G401.6 (cell line): ENCODE results near the gene CGB7.

Experiments used
- FAIRE-seq: peaks from 2 replicates; lab custom pipeline; 2012; peaks lifted over from hg19 to GRCh38; lab: Jason Lieb, UNC

CGB7 gene

DNA sequence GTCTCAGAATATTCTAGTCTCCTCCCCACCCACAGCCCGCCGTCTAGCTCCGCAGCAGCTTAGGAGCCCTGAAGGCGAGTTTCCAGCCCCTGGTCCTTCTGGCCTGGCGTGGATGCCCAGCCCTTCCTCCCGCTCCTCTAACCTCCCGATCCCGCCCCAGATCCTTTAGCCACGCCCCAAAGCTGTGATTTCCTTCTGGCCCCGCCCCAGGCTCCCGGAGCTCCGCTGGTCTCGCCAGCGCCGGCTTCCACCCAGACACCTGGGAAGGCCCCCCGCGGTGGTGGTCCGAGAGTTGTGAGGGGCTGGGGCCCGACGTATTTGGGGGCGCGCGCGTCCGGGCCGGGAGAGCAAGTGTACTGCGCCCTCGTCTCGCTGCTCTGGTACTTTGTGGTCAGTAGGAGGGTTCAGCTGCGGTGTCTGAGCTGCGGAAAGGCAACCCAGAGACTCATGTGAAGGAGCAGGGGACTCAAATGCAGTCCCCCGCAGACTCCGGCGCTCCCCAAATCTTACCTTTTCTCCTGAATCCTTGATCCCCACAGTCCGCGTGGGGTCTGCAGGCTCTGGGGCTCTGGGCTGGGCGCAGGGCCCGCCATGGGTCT, at the start of gene CGB7:
CGB7 (minus strand) TSS at position 114 of the 599 bp plus-strand sequence. CDS start 2,374 bp downstream, outside the sequence.
- no peak for FAIRE-seq

DNA sequence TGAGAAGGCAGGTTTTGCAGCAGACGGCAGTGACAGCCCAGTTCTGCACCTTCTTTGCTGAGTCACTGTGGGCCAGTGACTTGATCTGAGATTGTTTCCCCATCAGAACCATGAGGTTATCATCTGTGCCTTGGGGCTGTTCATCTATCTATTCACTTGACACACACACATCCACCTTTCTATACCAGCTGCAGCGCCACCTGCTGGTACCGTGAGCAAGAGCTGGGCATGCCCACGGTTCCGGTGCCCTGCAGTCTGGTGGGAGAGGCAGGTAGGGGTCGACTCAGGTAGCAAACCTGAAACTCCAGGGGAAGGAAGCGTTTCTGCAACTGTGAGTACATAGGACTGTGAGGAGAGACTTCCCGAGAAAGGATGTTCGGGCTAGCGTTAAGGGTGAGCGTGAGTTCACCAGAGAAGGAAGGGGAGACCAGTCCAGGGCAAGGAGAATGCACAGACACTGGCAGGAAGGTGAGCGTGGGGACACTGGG, 49.1 kb upstream of the CGB7 start:
- no peak for FAIRE-seq

DNA sequence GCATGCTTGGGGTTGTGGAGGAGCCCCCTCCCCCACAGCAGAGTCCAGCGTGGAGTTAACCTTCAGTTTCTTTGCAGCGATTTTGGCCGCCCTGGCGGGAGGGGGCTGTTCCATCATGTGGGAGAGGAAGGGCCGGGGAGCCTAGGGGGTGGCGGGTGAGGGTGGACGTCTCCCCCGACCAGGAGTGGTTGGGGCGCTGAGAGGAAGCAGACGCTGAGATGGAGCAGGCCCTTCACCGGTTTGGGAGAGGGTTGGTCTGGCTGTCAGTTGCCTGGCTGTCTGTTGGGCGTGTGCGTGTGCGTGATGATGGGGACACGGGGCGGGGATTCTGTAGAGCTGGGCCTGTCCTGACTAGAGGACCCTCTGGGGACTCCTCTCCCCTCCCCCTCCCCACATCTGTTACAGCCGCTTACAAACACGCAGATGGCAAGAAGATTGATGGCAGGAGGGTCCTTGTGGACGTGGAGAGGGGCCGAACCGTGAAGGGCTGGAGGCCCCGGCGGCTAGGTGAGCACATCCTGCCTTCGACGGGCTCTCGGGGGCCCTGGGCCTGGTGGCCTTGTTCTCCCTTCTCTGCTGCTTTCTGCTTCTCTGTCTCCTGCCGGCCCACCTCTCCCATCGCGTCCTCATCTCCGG, 46.8 kb upstream of the CGB7 start:
- no peak for FAIRE-seq

DNA sequence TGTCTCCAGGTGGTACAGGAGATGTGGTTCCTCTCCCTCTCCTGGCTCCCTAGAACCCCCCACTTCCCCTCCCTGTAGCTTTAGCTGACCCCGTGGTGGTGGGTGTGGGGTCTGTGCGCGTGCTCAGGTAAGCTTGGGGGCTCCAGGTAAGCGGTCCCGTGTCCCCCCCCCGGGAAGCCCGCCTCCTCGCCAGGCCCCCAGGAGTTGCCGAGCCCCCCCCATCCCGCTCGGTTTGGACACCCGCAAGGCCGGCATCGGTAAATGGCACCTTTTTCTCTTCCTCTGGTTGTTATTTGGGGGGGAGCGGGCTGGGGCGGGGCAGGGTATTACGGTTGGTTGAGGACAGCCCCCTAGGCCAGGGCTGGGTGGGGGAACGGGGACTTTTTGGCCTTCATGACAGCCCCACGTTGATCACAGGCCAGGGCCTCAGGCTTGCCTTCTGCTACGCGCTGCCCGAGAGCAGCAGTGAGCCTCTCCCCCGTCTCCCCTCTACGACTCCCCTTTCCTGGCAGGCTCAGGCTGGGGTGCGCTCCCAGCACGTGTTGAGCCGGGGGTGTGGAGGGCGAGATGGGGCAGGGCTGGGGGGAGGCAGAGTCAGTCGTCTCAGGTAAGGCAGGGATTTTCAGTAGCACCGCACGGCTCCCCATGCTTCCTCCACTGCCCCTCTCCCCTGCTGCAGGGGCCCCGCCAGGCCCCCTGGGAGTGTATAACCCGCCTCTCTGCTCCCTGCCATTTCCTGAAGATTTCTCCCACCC, 46.0 kb upstream of the CGB7 start:
- FAIRE-seq: no peak

DNA sequence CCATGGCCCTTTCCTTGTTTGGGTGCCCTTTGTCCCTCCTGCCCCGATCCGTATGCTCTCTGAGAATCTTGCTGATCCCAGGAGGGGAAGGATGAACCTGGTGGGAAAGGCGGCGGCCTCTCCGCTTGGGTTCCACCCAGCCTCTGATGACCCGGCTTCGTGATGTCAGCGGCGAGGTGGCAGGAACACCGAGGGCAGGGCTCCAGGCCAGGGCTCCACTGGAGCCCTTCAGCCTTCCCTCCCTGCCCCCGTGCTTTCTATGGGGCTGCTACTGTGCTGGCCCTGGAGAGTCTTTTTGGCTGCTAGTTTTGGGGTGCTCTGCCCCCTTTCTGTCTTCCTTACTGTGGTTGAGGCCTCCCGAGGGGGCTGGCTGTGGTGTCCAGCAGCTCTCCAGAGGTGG, 44.8 kb upstream of the CGB7 start:
- FAIRE-seq: no peak

DNA sequence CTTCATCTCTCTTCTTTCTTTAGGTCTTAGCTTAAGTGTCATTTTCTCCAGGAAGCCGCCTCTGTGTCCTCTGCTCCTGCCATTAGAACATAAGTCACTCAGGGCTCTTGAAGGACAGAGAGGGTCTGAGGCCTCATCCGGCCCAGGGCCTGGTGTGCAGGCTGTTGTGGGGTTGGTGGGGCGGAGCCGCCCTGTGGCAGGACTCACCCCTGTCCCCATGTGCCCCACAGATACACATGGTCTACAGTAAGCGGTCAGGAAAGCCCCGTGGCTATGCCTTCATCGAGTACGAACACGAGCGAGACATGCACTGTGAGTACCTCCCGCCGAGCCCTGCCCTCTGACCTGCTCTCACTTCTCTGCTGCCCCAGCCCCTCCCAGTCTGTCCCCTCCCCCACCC, 43.6 kb upstream of the CGB7 start:
- FAIRE-seq: no peak

DNA sequence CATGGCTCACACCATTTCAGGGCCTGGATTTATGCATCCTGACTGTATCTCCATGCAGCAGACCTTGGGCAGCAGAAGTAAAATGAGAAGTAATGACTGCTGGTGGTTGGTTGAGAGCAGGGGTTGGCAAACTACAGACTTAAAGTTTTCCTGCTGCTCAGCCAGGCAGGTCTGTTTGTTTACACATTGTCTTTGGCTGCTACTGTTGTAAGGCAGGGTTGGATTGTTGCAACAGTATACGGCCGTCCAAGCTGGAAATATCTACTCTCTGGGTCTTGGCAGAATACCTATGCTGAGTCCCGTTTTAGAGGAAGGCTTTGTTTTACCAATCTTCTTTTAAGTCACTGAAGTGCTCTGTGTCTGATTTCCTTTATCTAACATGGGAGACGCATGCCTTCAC, 41.2 kb upstream of the CGB7 start:
- FAIRE-seq: no peak

DNA sequence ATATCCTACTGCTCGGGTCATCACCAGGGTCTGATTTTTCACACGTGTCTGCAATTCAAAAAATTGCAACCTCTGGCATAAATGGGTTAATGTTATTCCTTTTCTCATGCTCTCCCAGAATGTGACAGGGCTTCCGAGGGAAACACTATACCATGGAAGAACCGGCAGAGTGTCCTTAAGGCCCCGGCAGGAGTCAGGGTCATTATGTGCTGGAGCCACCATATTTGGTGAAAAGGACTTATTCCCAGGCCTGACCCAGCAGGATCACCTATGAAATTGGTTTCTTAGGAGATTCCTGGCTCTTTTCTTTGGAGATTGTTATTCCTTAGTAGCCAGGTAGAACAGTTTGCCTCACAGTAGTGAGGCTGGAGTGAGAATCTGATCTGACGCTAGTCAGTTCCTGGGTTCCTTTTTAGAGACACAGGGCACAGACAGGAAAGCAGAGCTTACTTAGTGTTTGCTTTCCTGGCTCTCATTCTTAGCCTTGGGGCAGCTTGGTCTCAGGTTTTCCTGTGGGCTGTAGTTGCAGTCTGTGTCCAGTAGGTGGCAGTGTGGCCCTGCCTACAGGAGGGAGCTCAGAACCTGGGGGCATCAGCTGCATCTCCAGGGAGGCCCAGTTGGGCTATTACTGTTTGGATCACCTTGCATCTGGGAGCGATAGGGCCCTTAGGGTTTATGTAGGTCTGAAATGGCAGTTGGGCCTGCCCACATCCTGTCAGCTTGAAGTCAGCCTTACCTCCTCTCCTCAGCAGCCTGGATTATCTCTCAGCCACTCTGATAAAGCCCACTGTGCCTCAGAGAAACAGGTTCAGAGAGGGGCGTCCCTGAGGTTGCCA, 40.1 kb upstream of the CGB7 start:
- FAIRE-seq: peak; percentile 97

DNA sequence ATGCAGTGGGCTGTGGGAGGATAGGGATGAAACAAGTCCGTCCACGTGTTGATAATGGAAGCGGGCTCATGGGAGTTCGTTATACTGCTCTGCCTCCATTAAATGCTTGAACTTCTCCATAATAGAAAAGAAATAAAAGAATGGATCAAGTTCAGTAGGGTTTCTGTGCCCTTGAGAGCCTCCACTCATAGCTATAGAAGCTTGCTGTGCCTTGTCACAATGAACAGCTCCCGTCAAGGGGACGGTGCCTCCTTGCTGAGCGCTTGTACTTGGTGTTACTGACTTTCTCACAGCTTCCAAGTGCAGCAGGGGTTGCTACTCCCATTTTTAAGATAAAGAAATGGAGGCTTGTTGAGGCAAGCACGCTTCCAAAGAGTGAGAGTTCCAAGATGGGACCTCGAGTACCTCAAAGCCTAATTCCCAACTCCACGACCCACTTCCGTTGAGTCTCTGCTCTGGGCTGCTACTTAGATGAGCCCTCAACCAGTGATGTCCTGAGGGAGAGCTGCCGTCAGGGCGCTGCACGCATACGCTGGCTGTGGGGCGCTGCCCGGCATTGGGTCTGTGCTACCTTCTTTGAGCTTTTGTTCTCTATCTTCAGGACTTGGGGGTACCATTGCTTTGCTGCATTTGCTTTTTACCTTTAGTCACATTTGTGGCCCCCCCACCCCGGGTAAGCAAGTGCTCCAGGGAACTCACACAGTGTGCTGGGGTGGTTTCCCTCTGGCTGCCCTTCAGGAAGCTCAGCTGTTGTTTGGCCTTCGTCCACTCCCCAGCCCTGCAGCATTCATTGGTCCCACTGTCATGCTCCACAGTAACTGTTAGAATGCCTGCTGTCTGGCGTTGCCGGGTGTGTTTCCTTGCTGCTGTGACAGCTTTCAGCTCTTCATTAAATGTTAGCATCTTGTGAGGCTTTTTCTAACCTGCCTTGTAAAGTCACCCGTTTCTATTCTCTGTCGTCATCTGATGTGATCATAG, 37.2 kb upstream of the CGB7 start:
- no peak for FAIRE-seq

DNA sequence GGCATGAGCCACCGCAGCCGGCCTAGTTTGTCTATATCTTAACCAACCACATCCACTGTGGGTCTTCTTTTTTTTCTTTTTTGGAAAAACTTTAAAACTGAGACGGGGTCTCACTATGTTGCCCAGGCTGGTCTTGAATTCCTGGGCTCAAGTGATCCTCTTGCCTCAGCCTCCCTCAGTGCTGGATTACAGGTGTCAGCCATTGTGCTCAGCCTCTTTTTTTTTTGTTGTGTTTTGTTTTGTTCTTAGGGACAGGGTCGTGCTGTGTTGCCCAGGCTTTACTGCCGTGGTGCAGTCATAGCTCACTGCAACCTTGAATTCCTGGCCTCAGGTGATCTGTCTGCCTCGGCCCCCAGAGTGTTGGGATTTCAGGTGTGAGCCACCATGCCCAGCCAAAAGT, 35.1 kb upstream of the CGB7 start:
- no peak for FAIRE-seq

DNA sequence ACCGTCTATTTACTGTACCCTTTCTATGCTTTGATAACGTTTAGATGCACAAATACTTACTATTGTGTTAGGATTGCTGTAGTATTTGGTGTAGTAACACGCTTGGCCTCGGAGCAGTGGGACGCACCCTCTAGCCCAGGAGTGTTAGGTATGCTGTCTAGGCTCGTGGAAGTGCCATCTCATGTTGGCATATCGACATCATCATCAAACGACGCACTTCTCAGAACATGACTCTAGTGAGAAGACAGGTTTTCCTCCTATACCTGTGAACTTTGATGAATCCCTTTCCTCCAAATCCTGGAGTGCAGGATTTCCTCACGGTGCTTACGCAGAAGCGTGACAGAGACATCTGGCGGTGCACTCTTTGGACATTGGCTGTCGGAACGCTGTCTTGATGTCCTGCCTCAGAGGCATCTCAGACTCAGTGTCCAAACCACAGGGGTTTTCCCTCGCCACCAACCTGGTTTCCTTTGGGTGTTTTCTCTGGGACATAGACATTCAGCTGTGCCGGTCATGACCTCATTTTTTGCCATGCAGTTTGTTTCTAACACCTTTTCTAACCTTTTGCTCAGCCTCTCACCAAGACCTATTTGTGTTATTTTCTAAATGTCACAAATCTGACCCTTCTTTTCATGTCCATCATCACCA, 34.0 kb upstream of the CGB7 start:
- no peak for FAIRE-seq

DNA sequence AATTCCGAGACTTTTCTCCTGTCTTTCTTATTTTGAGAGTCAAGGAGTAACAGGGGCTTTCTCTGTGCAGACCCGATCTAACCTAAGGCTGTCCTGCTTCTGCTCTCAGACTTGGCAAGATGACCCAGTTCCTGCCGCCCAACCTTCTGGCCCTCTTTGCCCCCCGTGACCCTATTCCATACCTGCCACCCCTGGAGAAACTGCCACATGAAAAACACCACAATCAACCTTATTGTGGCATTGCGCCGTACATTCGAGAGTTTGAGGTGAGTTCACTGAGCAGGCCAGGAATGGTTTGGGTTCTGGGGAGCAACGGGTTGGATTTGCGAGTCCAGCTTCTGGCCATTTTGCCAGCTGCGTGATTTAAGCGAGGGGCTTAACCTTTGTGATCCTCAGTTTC, 28.7 kb upstream of the CGB7 start:
- FAIRE-seq: no peak

DNA sequence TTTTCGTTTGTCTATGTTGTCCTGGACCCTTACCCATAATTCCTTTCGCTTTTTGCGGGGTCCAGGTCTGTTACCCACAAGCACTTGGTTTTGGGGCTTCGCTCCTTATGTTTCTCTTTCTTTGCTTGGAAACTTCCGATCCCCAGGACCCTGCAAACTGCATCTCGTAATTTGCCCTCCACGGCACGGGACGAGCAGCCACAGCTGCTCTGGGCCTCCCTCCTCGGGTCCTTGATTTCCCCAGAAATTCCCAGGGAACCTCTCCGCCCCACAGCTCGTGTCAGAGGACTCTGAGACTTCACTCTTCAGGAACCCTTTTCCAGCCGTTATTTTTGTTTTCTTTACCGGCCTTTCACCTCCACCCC, 28.3 kb upstream of the CGB7 start:
- FAIRE-seq: no peak

DNA sequence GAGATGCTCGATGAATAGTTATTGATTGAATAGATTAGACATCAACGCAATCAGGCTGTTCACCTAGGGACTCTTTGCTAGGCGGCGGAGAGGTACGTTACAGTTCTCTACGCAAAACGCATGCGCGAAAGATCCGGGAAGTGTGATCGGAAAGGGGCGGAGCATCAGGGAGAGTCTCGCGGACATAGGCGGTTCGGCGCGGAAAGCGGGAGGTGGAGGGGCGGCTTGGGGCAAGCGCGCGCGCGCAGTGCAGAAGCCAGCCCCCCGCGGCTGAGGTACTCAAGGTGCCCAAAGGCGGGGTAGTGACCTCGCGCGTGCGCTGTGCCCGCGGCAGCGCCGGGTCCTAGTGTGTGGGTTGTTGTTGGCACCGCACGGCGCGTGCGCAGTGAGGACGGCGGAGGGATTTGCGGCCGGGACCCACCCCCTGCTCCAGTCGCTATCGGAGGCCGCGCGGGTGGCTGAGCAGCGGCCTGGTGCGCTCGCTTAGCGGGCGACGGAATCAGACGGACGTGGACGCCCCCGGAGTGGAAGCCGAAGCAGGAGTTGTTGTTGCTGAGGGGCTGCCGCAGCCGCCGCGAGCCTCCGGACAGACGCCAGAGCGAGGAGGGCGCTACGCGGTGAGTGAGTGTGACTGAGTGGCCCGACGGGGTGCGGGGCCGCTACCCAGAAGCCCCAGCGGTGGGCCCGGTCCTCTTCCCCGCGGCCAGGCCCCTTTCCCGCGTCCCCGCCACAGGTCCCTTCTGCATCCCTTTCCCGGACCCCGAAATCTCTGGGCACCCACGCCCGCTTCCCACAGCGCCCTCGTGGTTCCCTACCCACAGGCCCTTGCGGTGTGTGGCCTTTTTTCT, 27.7 kb upstream of the CGB7 start, which contains the start of gene SNRNP70:
SNRNP70 (plus strand) TSS at position 432 of the 848 bp plus-strand sequence. CDS start 964 bp downstream, outside the sequence.
- FAIRE-seq: peak; percentile 96

DNA sequence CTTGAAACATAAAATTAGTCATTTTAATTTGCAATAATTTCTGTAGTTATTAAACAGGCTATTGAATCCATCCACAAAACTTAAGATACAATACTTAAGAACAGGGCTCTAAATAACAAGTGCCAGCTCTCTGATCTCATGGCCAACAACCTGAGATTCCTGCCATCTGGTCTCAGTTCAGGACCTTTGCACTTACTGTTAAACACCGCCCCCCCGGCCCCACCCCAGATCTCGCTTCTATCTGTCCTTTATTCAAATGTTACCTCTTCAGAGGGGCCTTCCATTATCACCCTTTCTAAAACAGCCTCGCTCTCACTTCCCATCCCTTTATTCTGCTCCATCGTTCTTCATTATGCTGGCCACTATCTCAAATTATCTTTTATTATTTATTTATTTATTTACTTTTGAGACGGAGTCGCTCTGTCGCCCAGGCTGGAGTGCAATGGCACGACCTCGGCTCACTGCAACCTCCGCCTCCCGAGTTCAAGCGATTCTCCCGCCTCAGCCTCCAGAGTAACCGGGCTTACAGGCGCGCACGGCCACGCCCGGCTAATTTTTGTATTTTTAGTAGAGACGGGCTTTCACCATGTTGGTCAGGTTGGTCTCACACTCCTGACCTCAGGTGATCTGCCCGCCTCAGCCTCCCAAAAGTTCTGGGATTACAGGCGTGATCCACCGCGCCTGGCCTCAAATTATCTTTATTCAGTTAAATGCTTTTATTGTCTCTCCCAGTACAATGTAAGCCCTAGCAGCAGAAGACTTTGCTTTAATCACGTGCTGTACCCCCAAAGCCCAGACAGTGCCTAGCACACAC, 26.9 kb upstream of the CGB7 start:
- no peak for FAIRE-seq

DNA sequence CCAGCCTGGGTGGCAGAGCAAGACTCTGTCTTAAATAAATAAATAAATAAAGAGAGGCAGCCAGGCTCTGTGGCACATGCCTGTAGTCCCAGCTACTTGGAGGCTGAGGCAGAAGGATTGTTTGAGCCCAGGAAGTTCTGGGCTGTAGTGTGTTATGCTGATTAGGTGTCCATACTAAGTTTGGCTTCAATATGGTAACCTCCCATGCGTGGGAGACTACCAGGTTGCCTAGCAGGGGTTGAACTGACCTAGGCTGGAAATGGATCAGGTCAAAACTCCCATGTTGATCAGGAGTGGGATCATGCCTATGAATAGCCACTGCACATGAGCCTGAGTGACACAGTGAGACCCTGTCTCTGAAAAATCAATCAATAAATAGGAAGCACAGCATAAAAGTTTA, 23.7 kb upstream of the CGB7 start:
- FAIRE-seq: no peak

DNA sequence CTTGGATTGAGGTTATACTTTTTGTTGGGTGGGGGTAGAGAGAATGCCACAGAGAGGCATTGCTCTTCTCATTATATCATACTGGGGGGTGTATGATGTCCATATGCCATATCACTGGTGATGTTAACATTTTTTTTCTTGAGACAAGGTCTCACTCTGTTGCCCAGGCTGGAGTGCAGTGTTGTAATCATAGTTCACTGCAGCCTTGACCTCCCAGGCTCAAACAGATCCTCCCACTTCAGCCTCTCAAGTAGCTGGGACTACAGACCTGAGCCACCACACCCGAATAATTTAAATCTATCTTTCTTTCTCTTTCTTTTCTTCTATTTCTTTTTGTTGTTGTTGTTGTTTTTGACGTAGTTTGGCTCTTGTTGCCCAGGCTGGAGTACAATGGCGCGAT, 22.8 kb upstream of the CGB7 start:
- no peak for FAIRE-seq

DNA sequence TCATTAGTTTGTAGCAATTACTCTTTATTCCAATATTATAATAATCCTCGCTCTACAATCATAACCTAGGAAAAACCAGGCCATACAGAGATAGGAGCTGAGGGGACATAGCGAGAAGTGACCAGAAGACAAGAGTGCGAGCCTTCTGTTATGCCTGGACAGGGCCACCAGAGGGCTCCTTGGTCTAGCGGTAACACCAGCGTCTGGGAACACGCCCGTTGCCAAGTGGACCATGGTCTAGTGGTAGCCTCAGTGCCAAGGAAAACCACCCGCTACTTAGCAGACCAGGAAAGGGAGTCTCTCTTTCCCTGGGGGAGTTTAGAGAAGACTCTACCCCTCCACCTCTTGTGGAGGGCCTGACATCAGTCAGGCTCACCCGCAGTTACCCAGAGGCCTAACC, 17.3 kb upstream of the CGB7 start:
- peak; percentile 57 for FAIRE-seq
